Umbilical cord (tissue), 2 donors: Measurements from ENCODE around the gene SPARC. TPM values are rescaled to one million over a fixed set of nuclear protein-coding genes. Genes with fewer than 3 reads are reported as not detected.
"Not testable (repeated sequence)": the region's sequence is repeated elsewhere in the genome, so short reads cannot be mapped to it uniquely, and the experiment has no call there.

Source experiments
- DNase-seq: peaks from one replicate; pipeline ENCODE4 v3.0.0-alpha.2; 2015; ENCODE audit warnings: low spot score
- total RNA-seq: library from RNA; depleted of rRNA; stranded (reverse); fragments of >200 nt; gene quantifications from one replicate; pipeline ENCODE4 v1.2.3, GENCODE V29; 2014; ENCODE audit warnings: low replicate concordance; ENCODE audit not compliant: insufficient read depth

SPARC gene
- total RNA-seq, 1 donor from 2014 or later: 7,643 TPM

- peak; percentile 32 for DNase-seq
Observed at GRCh38 chr5:151700820-151701219, 14.1 kb upstream of the SPARC start.

- DNase-seq: peak; percentile 42
Observed at GRCh38 chr5:151700296-151700695, 13.6 kb upstream of the SPARC start.

- DNase-seq: peak; percentile 99
Observed at GRCh38 chr5:151699071-151699901, 12.6 kb upstream of the SPARC start.

GRCh38 chr5:151698081-151698480 lies 11.4 kb upstream of the SPARC start:
- not testable (repeated sequence) for DNase-seq

GRCh38 chr5:151697452-151697851 lies 10.7 kb upstream of the SPARC start:
- no peak for DNase-seq

- peak; percentile 98 for DNase-seq
Observed at GRCh38 chr5:151696470-151697061, 9.9 kb upstream of the SPARC start.

- DNase-seq: peak; percentile 35
Observed at GRCh38 chr5:151695464-151695863, 8.7 kb upstream of the SPARC start.

- peak; percentile 47 for DNase-seq
Observed at GRCh38 chr5:151694035-151694485, 7.3 kb upstream of the SPARC start.

- DNase-seq: no peak
Observed at GRCh38 chr5:151692312-151692711, 5.6 kb upstream of the SPARC start.

- no peak for DNase-seq
Observed at GRCh38 chr5:151691706-151692105, 5.0 kb upstream of the SPARC start.

GRCh38 chr5:151689591-151689990 lies 2.9 kb upstream of the SPARC start:
- DNase-seq: not testable (repeated sequence)

- DNase-seq: no peak
Observed at GRCh38 chr5:151688436-151688835, 1.7 kb upstream of the SPARC start.

GRCh38 chr5:151685749-151686673 lies 704 bp downstream of the SPARC start:
- DNase-seq: peak; percentile 68

- peak; percentile 99 for DNase-seq
Observed at GRCh38 chr5:151684690-151685361, 1.9 kb downstream of the SPARC start.

GRCh38 chr5:151683986-151684588 lies 2.6 kb downstream of the SPARC start:
- no peak for DNase-seq

GRCh38 chr5:151683444-151683843 lies 3.3 kb downstream of the SPARC start:
- DNase-seq: no peak

GRCh38 chr5:151682751-151683331 lies 3.9 kb downstream of the SPARC start:
- DNase-seq: peak; percentile 77

- peak; percentile 41 for DNase-seq
Observed at GRCh38 chr5:151682240-151682639, 4.5 kb downstream of the SPARC start.

- DNase-seq: peak; percentile 57
Observed at GRCh38 chr5:151680944-151681427, 5.7 kb downstream of the SPARC start.

GRCh38 chr5:151680156-151680505 lies 6.6 kb downstream of the SPARC start:
- not testable (repeated sequence) for DNase-seq
